Amygdala (tissue), 56 donors: ENCODE data around the gene ARL3.
"Not testable (repeated sequence)": the region's sequence is repeated elsewhere in the genome, so short reads cannot be mapped to it uniquely, and the experiment has no call there.

ENCODE experiments used
- DNase-seq, 56 donors: peaks; one replicate each; lab custom pipeline; 2025; lab: John Stamatoyannopoulos, UW

The ARL3 gene

GRCh38 chr10:102675666-102676533, 38.3 kb downstream of the ARL3 start:
- DNase-seq: peak in 5 of 56 donors; percentile 17 to 49 (median 38)

GRCh38 chr10:102675011-102675665, 39.1 kb downstream of the ARL3 start:
- peak in 1 of 56 donors; percentile 61 for DNase-seq

GRCh38 chr10:102674566-102674965, 39.6 kb downstream of the ARL3 start:
- peak in 1 of 56 donors; percentile 34 for DNase-seq

- DNase-seq: peak in 39 of 56 donors; percentile 23 to 84 (median 53)
Measured at GRCh38 chr10:102673819-102674511, 40.2 kb downstream of the ARL3 start.

- no peak for DNase-seq
Measured at GRCh38 chr10:102673236-102673818, 40.9 kb downstream of the ARL3 start.

- DNase-seq: no peak
Measured at GRCh38 chr10:102670871-102671434, 43.2 kb downstream of the ARL3 start.

GRCh38 chr10:102670065-102670670, 44.0 kb downstream of the ARL3 start:
- no peak for DNase-seq

- peak in 19 of 56 donors; percentile 23 to 67 (median 42) for DNase-seq
Measured at GRCh38 chr10:102669206-102670064, 44.8 kb downstream of the ARL3 start.

- DNase-seq: peak in 3 of 56 donors; percentile 32 to 36 (median 34)
Measured at GRCh38 chr10:102668326-102669107, 45.7 kb downstream of the ARL3 start.

- not testable (repeated sequence) for DNase-seq
Measured at GRCh38 chr10:102667411-102667810, 46.8 kb downstream of the ARL3 start.

- DNase-seq: no peak
Measured at GRCh38 chr10:102665904-102666509, 48.2 kb downstream of the ARL3 start.

- no peak for DNase-seq
Measured at GRCh38 chr10:102661658-102662028, 52.6 kb downstream of the ARL3 start.

GRCh38 chr10:102660888-102661657, 53.1 kb downstream of the ARL3 start:
- DNase-seq: peak in 31 of 56 donors; percentile 21 to 73 (median 48)

GRCh38 chr10:102658802-102659201, 55.4 kb downstream of the ARL3 start:
- DNase-seq: no peak

- DNase-seq: no peak
Measured at GRCh38 chr10:102657984-102658724, 56.0 kb downstream of the ARL3 start.

- no peak for DNase-seq
Measured at GRCh38 chr10:102657451-102657850, 56.7 kb downstream of the ARL3 start.
